VCaP (cell line): ENCODE data around the gene IGF2.

Source experiments
- H3K27ac ChIP-seq: fragments of 450-650 bp; 2 replicates; pipeline ENCODE4 v1.5.1; 2017
- CTCF ChIP-seq: fragments of 450-650 bp; conservative IDR thresholded peaks from 2 replicates; pipeline ENCODE4 v1.5.1; 2017; ENCODE audit warnings: mild to moderate bottlenecking, moderate library complexity

Gene IGF2

GRCh38 chr11:2092464-2092910, 46.7 kb downstream of the IGF2 start:
- H3K27ac ChIP-seq: peak overlapping the region; percentile 78
- no peak for TF ChIP-seq CTCF

GRCh38 chr11:2091786-2092463, 47.3 kb downstream of the IGF2 start:
- TF ChIP-seq CTCF: no peak
- H3K27ac ChIP-seq: peak overlapping the region; percentile 78

- TF ChIP-seq CTCF: no peak
Measured at GRCh38 chr11:2091112-2091746, 48.0 kb downstream of the IGF2 start.

GRCh38 chr11:2090172-2091111, 48.7 kb downstream of the IGF2 start:
- no peak overlapping the region for H3K27ac ChIP-seq
- TF ChIP-seq CTCF: no peak

More at GRCh38 chr11:2091112-2091746, 48.0 kb downstream of the IGF2 start:
- H3K27ac ChIP-seq: no peak overlapping the region; the same call in 1 of the 2 replicates

- no peak overlapping the region for H3K27ac ChIP-seq
- TF ChIP-seq CTCF: no peak
Measured at GRCh38 chr11:2089536-2090165, 49.5 kb downstream of the IGF2 start.

GRCh38 chr11:2088746-2089535, 50.2 kb downstream of the IGF2 start:
- H3K27ac ChIP-seq: no peak overlapping the region
- peak; percentile 23 for TF ChIP-seq CTCF
